Activated T-cell treated with anti-CD3 and anti-CD28 coated beads, Interleukin-2, amount 50 U/mL, for 48 hours (primary cell): Measurements from ENCODE around the gene FLT4.

Experiments
- DNase-seq, 2 experiments: peaks; one replicate each; pipeline ENCODE4 v3.0.0-alpha.2; 2020

FLT4 gene

DNA sequence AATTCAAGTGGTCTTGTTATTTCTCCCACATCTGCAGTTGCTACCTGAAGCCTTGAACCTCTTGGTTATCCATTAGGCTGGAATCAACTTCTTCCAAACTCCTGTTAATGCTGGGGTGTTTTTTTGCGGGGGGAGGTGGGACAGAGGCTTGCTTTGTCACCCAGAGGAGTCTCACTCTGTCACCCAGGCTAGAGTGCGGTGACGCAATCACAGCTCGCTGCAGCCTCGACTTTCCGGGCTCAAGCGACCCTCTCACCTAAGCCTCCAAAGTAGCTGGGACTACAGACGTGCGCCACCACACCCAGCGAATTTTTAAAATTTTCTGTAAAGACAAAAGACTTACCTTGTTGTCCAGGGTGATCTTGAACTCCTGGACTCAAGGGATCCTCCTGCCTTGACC lies 62.5 kb downstream of the FLT4 start:
- DNase-seq = no peak

DNA sequence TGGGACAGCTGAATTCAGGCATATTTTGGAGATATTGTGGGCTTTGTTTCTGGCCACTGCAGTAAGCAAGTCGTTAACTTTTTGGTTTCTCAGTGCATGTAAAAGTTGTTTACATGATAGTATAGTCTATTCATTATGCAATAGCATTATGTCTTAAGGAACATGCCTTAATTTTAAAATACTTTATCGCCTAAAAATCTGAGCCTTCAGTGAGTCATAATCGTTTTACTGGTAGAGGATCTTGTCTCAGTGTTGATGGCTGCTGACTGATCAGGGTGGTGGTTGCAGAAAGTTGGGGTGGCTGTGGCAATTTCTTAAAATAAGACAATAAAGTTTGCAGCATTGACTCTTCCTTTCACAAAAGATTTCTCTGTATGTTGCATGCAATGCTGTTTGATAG lies 63.2 kb downstream of the FLT4 start:
- DNase-seq = no peak

DNA sequence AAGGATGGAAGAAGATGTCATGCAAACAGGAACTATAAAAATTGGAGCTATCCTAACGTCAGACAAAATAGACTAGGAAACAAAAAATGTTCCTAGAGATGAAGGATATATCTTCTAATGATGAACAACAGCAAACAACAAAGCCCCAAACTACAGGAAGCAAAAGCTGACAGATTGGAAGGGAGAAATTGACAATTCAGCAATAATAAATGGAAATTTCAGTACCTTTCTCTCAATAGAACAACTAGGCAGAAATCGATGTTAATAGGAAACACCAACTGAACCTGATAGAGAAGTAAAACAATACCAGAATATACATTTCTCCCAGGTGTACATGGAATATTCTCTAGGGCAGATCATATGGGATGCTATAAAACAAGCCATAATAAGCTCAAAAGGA lies 65.7 kb downstream of the FLT4 start:
- no peak for DNase-seq

DNA sequence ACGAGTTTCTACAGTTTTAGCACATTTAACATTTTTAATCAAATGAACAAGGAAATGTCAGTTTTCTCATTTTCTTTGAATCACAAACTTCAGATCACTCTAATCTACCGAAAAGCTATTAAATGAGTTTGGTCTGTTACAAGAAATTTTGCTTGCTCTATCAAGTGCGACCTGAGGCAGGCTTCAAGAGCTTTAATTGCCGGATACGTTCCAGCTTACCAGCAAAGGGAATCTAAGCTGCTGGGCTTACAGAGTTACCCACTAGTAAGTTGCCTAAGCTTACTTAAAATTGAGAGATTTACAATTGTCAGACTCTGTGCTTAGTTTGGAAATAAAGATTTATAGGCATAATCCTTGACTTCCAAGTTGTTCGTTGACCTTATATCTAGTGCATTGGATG lies 68.7 kb downstream of the FLT4 start:
- DNase-seq = no peak

DNA sequence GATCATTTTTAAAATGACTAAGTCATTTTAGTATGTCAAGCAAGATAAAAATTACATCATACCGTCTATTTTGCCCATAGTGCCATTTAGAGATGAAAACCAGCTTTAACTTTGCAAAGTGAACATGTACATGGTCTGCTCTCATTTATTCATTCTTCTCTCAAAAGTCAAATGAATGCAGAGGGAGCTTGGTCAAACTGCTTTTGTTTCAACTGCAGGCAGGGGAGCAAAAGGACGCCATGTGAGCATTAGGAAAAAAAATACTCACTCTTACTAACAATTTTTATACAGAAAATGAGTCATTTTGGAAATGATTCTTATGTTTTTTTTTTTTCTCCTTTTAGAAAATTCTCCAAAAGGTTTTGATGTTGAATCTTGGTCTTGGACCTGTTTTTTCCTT lies 73.8 kb downstream of the FLT4 start:
- DNase-seq = no peak

DNA sequence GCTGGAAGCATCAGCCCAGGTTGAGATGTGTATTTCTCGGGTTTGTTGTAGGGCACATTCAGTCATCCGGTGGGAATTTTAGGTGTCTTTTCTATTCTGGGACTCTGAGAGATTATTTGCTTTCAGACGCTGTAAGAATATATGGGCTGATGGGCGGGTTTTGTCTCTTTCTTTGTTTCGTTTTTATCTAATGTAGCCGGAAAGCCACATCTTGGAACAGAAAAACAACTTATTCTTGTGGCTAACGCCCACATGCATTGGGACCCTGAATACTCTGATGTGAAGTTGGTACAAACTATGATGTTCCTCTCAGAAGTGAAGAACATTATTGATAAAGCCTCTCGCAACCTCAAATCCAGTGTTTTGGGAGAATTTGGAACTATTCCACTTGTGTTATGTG lies 80.5 kb downstream of the FLT4 start:
- DNase-seq = no peak

DNA sequence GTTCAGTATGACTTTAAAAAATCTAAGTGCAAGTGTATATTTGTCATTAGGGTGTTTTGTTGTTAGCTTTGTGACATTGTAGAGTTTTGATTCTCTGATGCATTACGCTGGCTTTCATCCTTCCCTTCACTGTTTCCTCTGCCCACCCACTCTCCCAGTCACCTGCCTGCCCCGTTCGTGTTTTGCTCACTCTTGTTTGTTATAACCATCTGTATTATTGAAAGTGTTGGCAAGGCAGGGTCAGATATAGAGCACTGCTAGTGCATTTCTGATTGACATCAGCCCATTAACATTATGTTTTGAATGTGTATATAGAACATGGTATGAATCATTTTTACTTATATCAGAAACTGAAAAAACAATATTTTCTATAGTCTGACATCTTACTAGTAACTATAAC lies 85.4 kb downstream of the FLT4 start:
- DNase-seq = no peak

DNA sequence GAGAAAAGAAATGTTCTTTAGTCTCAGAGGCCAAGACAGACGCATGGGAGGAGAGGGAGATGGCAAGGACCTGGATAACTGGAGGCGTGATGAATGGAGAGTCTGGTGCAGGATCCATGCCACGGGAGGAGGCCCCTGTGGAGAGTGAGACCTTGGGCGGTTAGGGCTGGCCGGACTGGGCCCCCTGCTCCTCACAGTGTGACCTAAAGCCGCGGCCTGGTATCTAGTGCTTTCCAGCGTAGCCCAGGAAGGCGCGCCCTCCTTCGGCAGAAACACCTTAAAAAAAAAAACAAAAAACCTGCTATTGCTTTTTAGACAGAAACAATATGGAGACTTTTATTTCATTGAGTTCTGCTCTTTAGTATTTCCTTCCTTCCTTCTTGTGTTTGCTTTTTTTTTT lies 91.2 kb downstream of the FLT4 start:
- no peak for DNase-seq

DNA sequence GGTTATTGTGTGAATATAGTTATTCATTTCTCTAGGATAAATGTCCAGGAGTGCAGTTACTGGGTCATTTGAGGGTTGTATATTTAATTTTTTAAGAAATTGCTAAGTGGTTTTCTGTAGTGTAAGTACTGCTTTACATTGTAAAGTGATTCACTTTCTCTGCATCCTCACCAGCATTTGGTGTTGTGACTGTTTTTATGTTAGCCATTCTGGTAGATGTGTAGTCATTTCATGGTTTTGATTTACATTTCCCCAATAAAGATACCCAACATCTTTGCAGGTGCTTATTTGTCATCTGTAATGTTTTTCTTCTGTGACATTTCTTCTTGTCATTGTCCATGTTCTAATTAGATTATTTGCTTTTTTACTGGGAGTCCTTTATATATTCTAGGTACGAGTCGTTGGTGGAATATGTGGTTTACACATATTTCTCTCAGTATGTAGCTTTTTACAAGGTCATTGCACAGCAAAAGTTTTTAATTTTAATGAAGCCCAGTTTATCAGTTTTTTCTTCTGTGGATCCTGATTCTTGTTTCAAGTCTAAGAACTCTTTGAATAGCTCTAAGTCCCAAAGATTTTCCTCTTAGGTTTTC lies 92.1 kb downstream of the FLT4 start:
- DNase-seq = no peak

DNA sequence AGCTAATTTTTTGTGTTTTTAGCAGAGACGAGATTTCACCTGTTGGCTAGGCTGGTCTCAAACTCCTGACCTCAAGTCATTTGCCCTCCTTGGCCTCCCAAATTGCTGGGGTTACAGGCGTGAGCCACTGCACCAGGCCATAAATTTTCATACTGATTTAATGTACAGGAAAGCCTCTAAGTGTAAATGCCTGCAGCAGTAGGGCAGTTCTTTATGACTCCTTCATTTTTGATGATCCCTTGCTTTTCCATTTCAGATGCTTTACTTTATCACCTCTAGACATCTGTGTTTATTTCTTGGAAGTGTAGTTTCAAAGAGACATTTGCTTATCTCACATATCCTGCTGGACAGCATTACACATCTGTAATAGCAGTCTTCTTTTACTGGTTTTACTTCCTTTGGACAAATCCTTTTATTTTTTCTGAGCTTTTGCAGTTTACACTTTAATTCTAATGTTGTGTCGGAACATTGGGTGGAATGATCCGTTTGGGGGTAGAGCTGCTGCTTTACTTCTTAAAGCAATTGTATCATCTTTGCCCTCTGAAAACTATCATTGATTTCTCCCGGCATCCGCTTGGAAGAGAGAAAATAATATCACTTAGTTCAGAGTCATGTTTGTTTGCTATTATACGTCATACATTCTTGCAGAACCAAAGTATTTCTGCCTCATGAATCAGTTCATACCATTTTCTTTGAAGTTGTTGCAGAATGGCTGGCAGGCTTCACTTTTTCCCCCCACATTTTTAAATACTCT lies 94.1 kb downstream of the FLT4 start:
- DNase-seq = no peak

DNA sequence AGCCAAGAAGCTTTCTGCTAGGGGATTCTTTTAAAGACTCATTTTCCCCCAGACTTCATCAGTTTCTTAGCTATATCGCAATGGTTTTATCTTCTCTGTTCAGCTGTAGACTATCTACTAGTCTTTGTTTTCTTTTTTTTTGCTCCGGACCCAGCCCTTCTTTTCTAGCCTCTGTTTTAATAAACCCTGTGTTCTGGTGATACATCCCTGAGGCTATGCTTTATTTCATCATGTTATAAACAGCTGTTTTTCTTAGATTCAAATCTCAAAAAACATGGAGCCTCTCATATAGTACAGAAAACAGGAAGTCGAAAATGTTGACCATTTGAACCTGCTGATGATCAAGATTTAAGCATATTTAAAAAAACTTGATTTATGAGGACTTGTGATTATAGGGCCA lies 95.9 kb downstream of the FLT4 start:
- DNase-seq = no peak
